Stimulated activated CD4-positive, alpha-beta T cell treated with anti-CD3 and anti-CD28 coated beads, Interleukin-15, amount 100 ng/mL, for 24 hours (primary cell): Measurements from ENCODE around the gene QSOX2.

ENCODE experiments used
- DNase-seq: peaks from one replicate; pipeline ENCODE4 v3.0.0-alpha.2; 2020

Gene QSOX2

GRCh38 chr9:136187683-136188586 lies 57.7 kb downstream of the QSOX2 start:
- no peak for DNase-seq

GRCh38 chr9:136187197-136187596 lies 58.4 kb downstream of the QSOX2 start:
- no peak for DNase-seq

GRCh38 chr9:136186386-136186785 lies 59.2 kb downstream of the QSOX2 start:
- no peak for DNase-seq

GRCh38 chr9:136185596-136186366 lies 59.8 kb downstream of the QSOX2 start:
- no peak for DNase-seq

- DNase-seq = no peak
These were observed 60.5 kb downstream of the QSOX2 start for GRCh38 chr9:136185066-136185465.

- DNase-seq = no peak
These were observed 62.7 kb downstream of the QSOX2 start for GRCh38 chr9:136182850-136183422.

GRCh38 chr9:136182420-136182787 lies 63.2 kb downstream of the QSOX2 start:
- DNase-seq = no peak

- no peak for DNase-seq
These were observed 63.7 kb downstream of the QSOX2 start for GRCh38 chr9:136181784-136182419.

GRCh38 chr9:136180586-136180985 lies 65.0 kb downstream of the QSOX2 start:
- no peak for DNase-seq

- no peak for DNase-seq
These were observed 65.9 kb downstream of the QSOX2 start for GRCh38 chr9:136179761-136180160.

- no peak for DNase-seq
These were observed 66.5 kb downstream of the QSOX2 start for GRCh38 chr9:136179101-136179616.

GRCh38 chr9:136178773-136179075 lies 66.9 kb downstream of the QSOX2 start:
- DNase-seq = no peak

- no peak for DNase-seq
These were observed 67.4 kb downstream of the QSOX2 start for GRCh38 chr9:136178061-136178772.

- DNase-seq = no peak
These were observed 68.4 kb downstream of the QSOX2 start for GRCh38 chr9:136177224-136177623.

GRCh38 chr9:136175616-136176197 lies 69.9 kb downstream of the QSOX2 start:
- no peak for DNase-seq

GRCh38 chr9:136174779-136175615 lies 70.6 kb downstream of the QSOX2 start:
- DNase-seq = no peak

- no peak for DNase-seq
These were observed 71.8 kb downstream of the QSOX2 start for GRCh38 chr9:136173648-136174290.

- no peak for DNase-seq
These were observed 73.1 kb downstream of the QSOX2 start for GRCh38 chr9:136172412-136173079.

- DNase-seq = no peak
These were observed 73.7 kb downstream of the QSOX2 start for GRCh38 chr9:136171801-136172411.
